A673 (cell line): ENCODE data around the gene HOXA3.

Experiments
- CTCF ChIP-seq: fragments of 300-800, 200-600 bp; sonication (generic); conservative IDR thresholded peaks from 2 replicates; pipeline ENCODE4 v1.5.1; 2017; ENCODE audit warnings: low read depth, mild to moderate bottlenecking, antibody characterized with exemption, low read length, moderate library complexity, mixed read lengths
- EZH2 ChIP-seq: fragments of 200-600 bp; sonication (generic); IDR thresholded peaks from 2 replicates; pipeline ENCODE4 v1.6.1; 2017; ENCODE audit warnings: borderline replicate concordance, low read depth, mild to moderate bottlenecking, mixed read lengths, antibody characterized with exemption, low read length; ENCODE audit not compliant: poor library complexity, severe bottlenecking

- TF ChIP-seq CTCF (no peak), EZH2 (no peak)
Observed at GRCh38 chr7:27073076-27073475, 79.3 kb downstream of the HOXA3 start.
